BJ (cell line): Measurements from ENCODE around the gene TPP2. TPM values are rescaled to one million over a fixed set of nuclear protein-coding genes. Genes with fewer than 3 reads are reported as not detected.

Experiments
- CTCF ChIA-PET: fragments of 350-600 bp; formaldehyde crosslinking; extraction: SDS; loops from one replicate; lab custom pipeline; 2021; ENCODE audit warnings: antibody characterized with exemption, inconsistent platforms; lab: Yijun Ruan, JAX
- POLR2A ChIA-PET: fragments of 300-600 bp; sonication (Branson Sonifier 250); formaldehyde crosslinking; extraction: SDS; loops from one replicate; lab custom pipeline; 2021; ENCODE audit warnings: antibody characterized with exemption; lab: Charles Lee
- DNase-seq: peaks from one replicate; pipeline ENCODE4 v3.0.0-alpha.2; 2011; ENCODE audit warnings: low read depth
- H3K27me3 ChIP-seq: 2 replicates; pipeline ENCODE4 v1.6.0; 2011; ENCODE audit warnings: low read length; ENCODE audit not compliant: control insufficient read depth, insufficient read depth
- H3K36me3 ChIP-seq: 2 replicates; pipeline ENCODE4 v1.5.1; 2011; ENCODE audit warnings: low read length; ENCODE audit not compliant: control insufficient read depth, insufficient read depth
- H3K4me3 ChIP-seq: 2 replicates; pipeline ENCODE4 v1.5.1; 2011; ENCODE audit warnings: low read depth, mild to moderate bottlenecking, control low read depth, low read length
- polyA plus RNA-seq: library from polyadenylated mRNA; depleted of rRNA; stranded (reverse); fragments of >200 nt; gene quantifications from 2 replicates; pipeline ENCODE4 v1.2.3, GENCODE V29; 2011; rRNA removed
- TF ChIP-seq, protein P1 (sequence below): IDR thresholded peaks from 2 replicates; pipeline ENCODE4 v1.5.1; 2011; ENCODE audit warnings: low read depth, mild to moderate bottlenecking, control low read depth, inconsistent platforms, low read length, moderate library complexity; ENCODE audit not compliant: insufficient read depth

The TPP2 gene
- polyA plus RNA-seq, 1 experiment: 13.9 TPM

DNA sequence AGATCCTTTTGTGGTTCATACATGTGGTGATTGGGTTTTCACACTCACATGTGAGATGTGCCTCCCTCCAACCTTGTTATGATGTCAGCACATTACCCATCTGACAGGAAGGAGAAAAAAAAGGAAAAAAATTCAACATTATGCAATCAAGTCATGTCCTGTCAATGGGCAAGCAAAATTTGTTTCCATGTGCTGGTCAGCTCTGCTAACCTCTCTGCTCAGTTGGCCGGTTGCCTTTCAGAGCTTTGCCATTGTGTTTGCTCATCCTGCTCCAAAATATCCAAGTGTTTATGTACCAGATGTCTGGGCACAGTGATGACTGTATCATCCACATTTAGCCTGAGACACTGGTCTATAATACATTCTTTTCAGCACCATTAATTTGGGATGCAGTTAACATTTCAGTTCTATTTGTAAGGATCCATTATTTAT, 125.0 kb downstream of the TPP2 start:
- POLR2A ChIA-PET: interaction anchor here (0.6 to 1.1 kb wide), 2 partner anchors 19 to 95 kb away, joined by 3 to 4 read pairs; no protein-coding TSS in a partner anchor
- TF ChIP-seq, protein P1, sequence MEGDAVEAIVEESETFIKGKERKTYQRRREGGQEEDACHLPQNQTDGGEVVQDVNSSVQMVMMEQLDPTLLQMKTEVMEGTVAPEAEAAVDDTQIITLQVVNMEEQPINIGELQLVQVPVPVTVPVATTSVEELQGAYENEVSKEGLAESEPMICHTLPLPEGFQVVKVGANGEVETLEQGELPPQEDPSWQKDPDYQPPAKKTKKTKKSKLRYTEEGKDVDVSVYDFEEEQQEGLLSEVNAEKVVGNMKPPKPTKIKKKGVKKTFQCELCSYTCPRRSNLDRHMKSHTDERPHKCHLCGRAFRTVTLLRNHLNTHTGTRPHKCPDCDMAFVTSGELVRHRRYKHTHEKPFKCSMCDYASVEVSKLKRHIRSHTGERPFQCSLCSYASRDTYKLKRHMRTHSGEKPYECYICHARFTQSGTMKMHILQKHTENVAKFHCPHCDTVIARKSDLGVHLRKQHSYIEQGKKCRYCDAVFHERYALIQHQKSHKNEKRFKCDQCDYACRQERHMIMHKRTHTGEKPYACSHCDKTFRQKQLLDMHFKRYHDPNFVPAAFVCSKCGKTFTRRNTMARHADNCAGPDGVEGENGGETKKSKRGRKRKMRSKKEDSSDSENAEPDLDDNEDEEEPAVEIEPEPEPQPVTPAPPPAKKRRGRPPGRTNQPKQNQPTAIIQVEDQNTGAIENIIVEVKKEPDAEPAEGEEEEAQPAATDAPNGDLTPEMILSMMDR: no peak
- CTCF ChIA-PET: interaction anchor here (1.0 to 1.7 kb wide), 6 partner anchors 11 to 142 kb away, joined by 3 to 7 read pairs (median 4); no protein-coding TSS in a partner anchor
- H3K36me3 ChIP-seq: no peaks in the 10 kb centered on the region
- no peak overlapping the region for H3K4me3 ChIP-seq
- peak; percentile 64 for DNase-seq
- peaks cover 2% of the 10 kb centered on the region for H3K27me3 ChIP-seq

DNA sequence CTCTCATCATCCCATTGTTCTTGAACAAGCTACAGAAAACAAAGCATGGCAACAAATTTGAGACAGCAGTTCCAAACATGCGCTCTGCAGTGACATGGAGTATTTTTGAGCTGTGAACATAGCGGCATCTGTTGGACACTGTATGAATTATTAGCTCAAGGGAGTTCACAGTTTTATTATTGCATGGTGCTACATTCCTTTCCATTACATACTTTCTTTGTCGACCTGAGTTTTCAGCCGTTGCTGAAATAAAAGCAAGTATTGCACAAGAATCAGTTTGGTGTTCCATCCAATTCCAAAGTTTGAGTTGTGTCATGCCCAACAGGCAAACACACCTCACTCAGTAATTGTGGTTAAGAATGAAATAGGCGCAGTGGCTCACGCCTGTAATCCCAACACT, 128.1 kb downstream of the TPP2 start:
- ChIA-PET POLR2A (interaction anchor here (0.7 to 1.0 kb wide), 2 partner anchors 128 to 135 kb away, joined by 3 to 4 read pairs; partner anchors contain the start of gene TPP2), CTCF (interaction anchor here (0.6 to 3.2 kb wide), 23 partner anchors 11 to 169 kb away, joined by 3 to 21 read pairs (median 4); no protein-coding TSS in a partner anchor)
- Histone ChIP-seq H3K27me3 (peaks cover 2% of the 10 kb centered on the region; the same call in 1 of the 2 replicates), H3K36me3 (no peaks in the 10 kb centered on the region), H3K4me3 (no peak overlapping the region)
- no peak for DNase-seq
- TF ChIP-seq, protein P1: peak; percentile 53

DNA sequence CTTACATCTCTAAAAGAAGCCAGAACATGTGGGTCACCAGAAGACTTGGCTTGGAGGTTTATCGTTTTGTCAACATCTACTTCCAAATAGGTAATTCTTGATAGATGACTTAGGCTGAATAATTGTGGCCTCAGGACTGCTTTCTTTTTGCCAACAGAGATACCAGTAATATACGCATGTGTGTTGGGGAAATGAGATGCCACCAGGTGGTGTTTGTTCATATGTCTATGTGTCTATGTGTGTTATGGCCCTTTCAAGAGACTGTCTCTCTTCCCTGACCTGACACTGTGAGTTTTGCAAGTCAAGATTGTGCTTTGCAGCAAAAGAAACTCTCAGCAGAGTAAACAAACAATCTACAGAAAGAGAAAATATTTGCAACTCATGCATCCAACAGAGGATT, 129.6 kb downstream of the TPP2 start:
- TF ChIP-seq, protein P1: no peak
- ChIA-PET POLR2A (no interaction called here), CTCF (interaction anchor here (2.0 to 3.2 kb wide), 2 partner anchors 135 to 147 kb away, joined by 17 to 18 read pairs; no protein-coding TSS in a partner anchor)
- H3K4me3 ChIP-seq: no peak overlapping the region
- DNase-seq: no peak
- H3K27me3 ChIP-seq: peaks cover 3% of the 10 kb centered on the region
- H3K36me3 ChIP-seq: no peaks in the 10 kb centered on the region

Other genes with a start within 250 kb of the TPP2 start
- 0.01 TPM in 2 replicates for gene FGF14, start 194.9 kb upstream of the TPP2 start, polyA plus RNA-seq
- gene METTL21C, start 98.1 kb downstream of the TPP2 start, polyA plus RNA-seq: not detected in 2 replicates
- 5.5 and 10.5 TPM in 2 replicates for gene TEX30, start 176.8 kb downstream of the TPP2 start, polyA plus RNA-seq
- gene POGLUT2, start 202.0 kb downstream of the TPP2 start, polyA plus RNA-seq: 11.0 and 19.1 TPM in 2 replicates
- gene BIVM, start 202.1 kb downstream of the TPP2 start, polyA plus RNA-seq: 9.5 and 15.4 TPM in 2 replicates
- gene ERCC5, start 249.0 kb downstream of the TPP2 start, polyA plus RNA-seq: 21.7 and 35.1 TPM in 2 replicates